OCI-LY7 (cell line): ENCODE measurements around the gene MS4A8. TPM values are rescaled to one million over a fixed set of nuclear protein-coding genes. Genes with fewer than 3 reads are reported as not detected.
A peak's percentile ranks its signal among the peaks of the same experiment; 100 is the strongest.
"Not testable (repeated sequence)": the region's sequence is repeated elsewhere in the genome, so short reads cannot be mapped to it uniquely, and the experiment has no call there.

Experiments
- BruUV-seq: library from RNA; stranded (reverse); fragments of 400-500 nt; replicated peaks from 2 replicates; lab custom pipeline; 2021; lab: Mats Ljungman, UMichigan
- CTCF ChIA-PET: fragments of 300-600 bp; sonication (Branson Sonifier 250); formaldehyde crosslinking; loops from one replicate; lab custom pipeline; 2022; ENCODE audit warnings: antibody characterized with exemption; ENCODE audit not compliant: unreplicated experiment; lab: Charles Lee
- POLR2A ChIA-PET: fragments of 300-600 bp; sonication (Branson Sonifier 250); formaldehyde crosslinking; loops from one replicate; lab custom pipeline; 2022; ENCODE audit warnings: antibody characterized with exemption; lab: Charles Lee
- DNase-seq: peaks from one replicate; pipeline ENCODE4 v3.0.0-alpha.2; 2015; ENCODE audit warnings: low spot score
- H2AFZ ChIP-seq: fragments of 200-600 bp; sonication (generic), shearing (Covaris generic); 2 replicates; pipeline ENCODE4 v1.6.1; 2014; ENCODE audit warnings: mild to moderate bottlenecking, antibody characterized with exemption, low read length, moderate library complexity
- H3K27ac ChIP-seq: fragments of 200-600 bp; sonication (generic); 2 replicates; pipeline ENCODE4 v1.5.1; 2014; ENCODE audit warnings: mixed run types, low read depth, mild to moderate bottlenecking, moderate library complexity, low read length, inconsistent platforms; ENCODE audit not compliant: poor library complexity, severe bottlenecking
- H3K36me3 ChIP-seq: fragments of 200-600 bp; sonication (generic); 2 replicates; pipeline ENCODE4 v1.6.1; 2014; ENCODE audit warnings: mild to moderate bottlenecking, antibody characterized with exemption, low read length, moderate library complexity, mixed read lengths; ENCODE audit not compliant: insufficient read depth
- H3K4me1 ChIP-seq: fragments of 200-600 bp; sonication (generic); 2 replicates; pipeline ENCODE4 v1.5.1; 2014; ENCODE audit warnings: mild to moderate bottlenecking, low read length; ENCODE audit not compliant: insufficient read depth, poor library complexity, severe bottlenecking
- H3K4me2 ChIP-seq: fragments of 200-600 bp; sonication (generic); 2 replicates; pipeline ENCODE4 v1.6.1; 2014; ENCODE audit warnings: mild to moderate bottlenecking, low read length
- H3K4me3 ChIP-seq: fragments of 200-600 bp; sonication (generic); 2 replicates; pipeline ENCODE4 v1.5.1; 2014; ENCODE audit warnings: mild to moderate bottlenecking, low read depth, low read length; ENCODE audit not compliant: poor library complexity, severe bottlenecking
- H3K79me2 ChIP-seq: fragments of 200-600 bp; sonication (generic); 2 replicates; pipeline ENCODE4 v1.6.1; 2016; ENCODE audit warnings: low read depth, mild to moderate bottlenecking, low read length, moderate library complexity, mixed read lengths; ENCODE audit not compliant: insufficient read depth
- H3K9me2 ChIP-seq: fragments of 200-600 bp; sonication (generic); 2 replicates; pipeline ENCODE4 v1.6.1; 2016; ENCODE audit warnings: mild to moderate bottlenecking, low read length, mixed read lengths; ENCODE audit not compliant: insufficient read depth
- H3K9me3 ChIP-seq: fragments of 200-600 bp; sonication (generic); 2 replicates; pipeline ENCODE4 v1.6.1; 2014; ENCODE audit warnings: mild to moderate bottlenecking, mixed run types, low read length, mixed read lengths
- H4K20me1 ChIP-seq: fragments of 200-600 bp; sonication (generic); 2 replicates; pipeline ENCODE4 v1.6.1; 2014; ENCODE audit warnings: mild to moderate bottlenecking, antibody characterized with exemption, low read length, moderate library complexity, mixed read lengths; ENCODE audit not compliant: insufficient read depth
- EZH2phosphoT487 ChIP-seq: fragments of 200-600 bp; sonication (generic); IDR thresholded peaks from 2 replicates; pipeline ENCODE4 v1.6.1; 2018; ENCODE audit warnings: low read depth, borderline replicate concordance, mild to moderate bottlenecking, mixed run types, antibody characterized with exemption, low read length, moderate library complexity, mixed read lengths
- intact Hi-C: fragments of 100-400 bp; cut with micrococcal nuclease; formaldehyde crosslinking; loops from one replicate; pipeline ENCODE4 v1.10.0; 2022; ENCODE audit not compliant: unreplicated experiment
- total RNA-seq, 2 experiments: library from RNA; depleted of rRNA in 1 of 2; stranded (reverse); fragments of >200 nt in 1 of 2; shearing (Covaris generic) in 1 of 2; gene quantifications; 2 replicates each; pipeline ENCODE4 v1.2.3, GENCODE V29; 2014 to 2022
- TF ChIP-seq, protein P1 (sequence below): fragments of 200-600 bp; sonication (generic); conservative IDR thresholded peaks from 2 replicates; pipeline ENCODE4 v1.5.1; 2014; ENCODE audit warnings: mild to moderate bottlenecking, antibody characterized with exemption, low read length, moderate library complexity, mixed read lengths

MS4A8 gene
- total RNA-seq, 2 experiments from 2014 or later = not detected

DNA sequence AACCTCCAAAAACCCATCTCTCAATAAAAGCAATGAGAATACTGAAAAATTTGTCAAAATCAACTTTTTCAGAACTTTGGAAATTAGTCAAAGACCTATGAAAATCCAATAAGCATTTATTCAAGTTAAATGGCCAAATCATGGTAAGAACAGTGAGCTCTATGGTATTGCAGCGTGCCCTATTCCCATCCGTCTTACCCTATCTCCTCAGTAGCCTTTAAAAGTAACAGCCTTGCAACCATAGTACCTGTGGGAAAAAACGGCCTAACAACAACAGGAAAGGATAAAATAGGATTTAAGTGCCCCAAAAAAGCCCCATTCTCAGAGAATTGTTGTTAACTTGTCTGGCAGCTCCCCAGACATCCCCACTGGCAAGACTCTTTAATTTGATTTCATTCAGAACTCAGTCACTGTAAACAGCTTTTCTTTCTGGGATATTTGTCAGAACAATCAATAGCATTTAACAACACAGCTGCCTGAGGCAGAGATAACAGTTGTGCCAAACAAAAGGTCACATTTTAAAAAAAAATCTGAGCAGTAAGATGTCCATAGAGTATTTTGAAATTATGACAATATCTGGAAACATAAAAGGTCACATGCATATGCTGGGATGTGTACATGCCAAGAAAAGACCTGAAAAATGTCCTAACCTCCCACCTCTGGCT is 18.8 kb upstream of the MS4A8 start:
- peaks cover 12% of the 10 kb centered on the region for H3K4me1 ChIP-seq
- no peaks in the 10 kb centered on the region for H3K9me2 ChIP-seq
- H2AFZ ChIP-seq = no peak overlapping the region
- DNase-seq = no peak
- no peaks in the 10 kb centered on the region for H3K36me3 ChIP-seq
- TF ChIP-seq, protein P1, sequence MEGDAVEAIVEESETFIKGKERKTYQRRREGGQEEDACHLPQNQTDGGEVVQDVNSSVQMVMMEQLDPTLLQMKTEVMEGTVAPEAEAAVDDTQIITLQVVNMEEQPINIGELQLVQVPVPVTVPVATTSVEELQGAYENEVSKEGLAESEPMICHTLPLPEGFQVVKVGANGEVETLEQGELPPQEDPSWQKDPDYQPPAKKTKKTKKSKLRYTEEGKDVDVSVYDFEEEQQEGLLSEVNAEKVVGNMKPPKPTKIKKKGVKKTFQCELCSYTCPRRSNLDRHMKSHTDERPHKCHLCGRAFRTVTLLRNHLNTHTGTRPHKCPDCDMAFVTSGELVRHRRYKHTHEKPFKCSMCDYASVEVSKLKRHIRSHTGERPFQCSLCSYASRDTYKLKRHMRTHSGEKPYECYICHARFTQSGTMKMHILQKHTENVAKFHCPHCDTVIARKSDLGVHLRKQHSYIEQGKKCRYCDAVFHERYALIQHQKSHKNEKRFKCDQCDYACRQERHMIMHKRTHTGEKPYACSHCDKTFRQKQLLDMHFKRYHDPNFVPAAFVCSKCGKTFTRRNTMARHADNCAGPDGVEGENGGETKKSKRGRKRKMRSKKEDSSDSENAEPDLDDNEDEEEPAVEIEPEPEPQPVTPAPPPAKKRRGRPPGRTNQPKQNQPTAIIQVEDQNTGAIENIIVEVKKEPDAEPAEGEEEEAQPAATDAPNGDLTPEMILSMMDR = no peak
- TF ChIP-seq EZH2phosphoT487 = no peak
- no peak overlapping the region for H3K4me3 ChIP-seq
- no peak overlapping the region for H3K4me2 ChIP-seq
- intact Hi-C loops = no loop called here
- no peaks in the 10 kb centered on the region for H3K9me3 ChIP-seq
- H3K79me2 ChIP-seq = no peaks in the 10 kb centered on the region
- POLR2A ChIA-PET = interaction anchor here (0.6 kb wide), 1 partner anchor 27 kb away, joined by 3 read pairs; no protein-coding TSS in a partner anchor
- BruUV-seq = no TSS peak
- CTCF ChIA-PET = no interaction called here
- H4K20me1 ChIP-seq = no peaks in the 10 kb centered on the region
- H3K27ac ChIP-seq = no peak overlapping the region

DNA sequence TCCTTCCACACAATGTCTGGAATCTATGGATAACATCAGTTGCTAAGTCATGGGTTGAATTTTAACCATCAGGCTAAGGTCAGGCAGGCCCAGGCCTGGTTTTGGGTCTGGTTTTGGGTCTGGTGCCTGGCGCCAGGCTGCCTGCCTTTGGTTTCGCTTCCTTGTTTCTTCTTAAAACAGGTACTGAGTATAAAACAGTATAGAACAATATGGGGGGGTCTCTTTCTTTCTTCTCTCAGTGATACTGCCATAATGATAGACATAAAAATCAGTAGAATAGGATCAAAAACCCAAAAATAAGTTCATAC is 14.9 kb upstream of the MS4A8 start:
- peak; percentile 6 for DNase-seq
- H3K9me2 ChIP-seq, H3K36me3 ChIP-seq, intact Hi-C loops, BruUV-seq, H4K20me1 ChIP-seq, H3K79me2 ChIP-seq, POLR2A ChIA-PET, CTCF ChIA-PET, H3K9me3 ChIP-seq, H3K27ac ChIP-seq: not testable (repeated sequence)
- peaks cover 12% of the 10 kb centered on the region for H3K4me1 ChIP-seq
- H3K4me3 ChIP-seq = peak overlapping the region; percentile 5
- peak overlapping the region; percentile 53 for H3K4me2 ChIP-seq
- H2AFZ ChIP-seq = peak overlapping the region; percentile 96

DNA sequence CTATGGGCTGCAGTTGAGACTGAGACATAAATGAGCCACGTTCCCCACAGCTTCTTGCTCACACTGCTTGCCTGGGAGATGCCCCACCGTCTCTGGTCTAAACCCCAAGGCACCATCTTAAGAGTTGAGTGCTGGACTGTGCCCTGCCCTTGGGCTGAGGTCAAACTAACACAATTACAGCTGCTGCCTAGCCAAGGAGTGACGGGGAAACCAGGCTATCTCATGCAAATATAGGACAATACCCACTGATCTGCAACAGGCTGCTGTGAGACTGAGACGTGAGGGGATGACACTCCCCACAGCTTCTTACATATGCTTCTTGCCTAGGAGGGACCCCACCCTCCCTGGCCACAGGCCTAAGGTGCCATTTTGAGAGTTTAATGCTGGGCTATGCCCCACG is 7.8 kb upstream of the MS4A8 start:
- Histone ChIP-seq H3K27ac (no peak overlapping the region), H3K79me2 (no peaks in the 10 kb centered on the region), H4K20me1 (no peaks in the 10 kb centered on the region), H3K9me2 (no peaks in the 10 kb centered on the region), H3K36me3 (no peaks in the 10 kb centered on the region), H2AFZ (no peak overlapping the region), H3K4me1 (no peaks in the 10 kb centered on the region), H3K9me3 (no peaks in the 10 kb centered on the region), H3K4me3 (no peak overlapping the region), H3K4me2 (no peak overlapping the region)
- no TSS peak for BruUV-seq
- DNase-seq = no peak
- ChIA-PET CTCF (no interaction called here), POLR2A (no interaction called here)
- no peak for TF ChIP-seq EZH2phosphoT487
- TF ChIP-seq, protein P1 = no peak
- intact Hi-C loops = no loop called here
